Measurements from ENCODE around the gene MARCKSL1. TPM values are rescaled to one million over a fixed set of nuclear protein-coding genes. Genes with fewer than 3 reads are reported as not detected.

Gene MARCKSL1
- total and polyA plus RNA-seq, 2 of the 13 experiments (the other 11 are each of a cell fraction or from before 2014, with no cell fraction given): 81.9 to 155 TPM

DNA sequence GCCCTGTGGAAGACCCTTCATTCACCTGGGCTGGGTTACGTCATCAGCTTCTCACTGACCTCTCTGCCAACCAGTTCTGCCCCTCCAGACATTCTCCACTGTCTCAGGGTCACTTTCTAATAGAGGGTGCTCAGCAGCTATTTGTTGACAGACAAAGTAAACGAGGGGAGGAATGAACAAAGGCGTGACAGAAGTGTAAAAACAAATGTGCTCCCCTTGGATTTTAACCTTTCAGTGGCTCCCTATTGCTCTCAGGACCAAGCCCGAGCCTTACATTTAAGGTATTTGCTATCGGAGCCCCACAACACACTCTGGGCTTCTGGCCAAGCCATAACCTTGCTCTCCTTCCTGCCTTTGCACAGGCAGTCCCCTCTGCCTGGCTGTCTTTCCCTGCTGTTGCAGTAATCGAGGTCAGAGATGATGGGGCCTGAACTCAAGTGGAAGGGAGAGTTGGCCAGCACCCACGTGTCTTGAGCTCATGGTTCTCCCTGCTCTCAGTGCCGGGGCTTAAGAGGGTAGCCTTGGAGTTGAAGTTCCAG is 9.3 kb upstream of the MARCKSL1 start:
- CTCF ChIA-PET (ENCODE audit: low intra/inter-chr PET ratio, low total read pairs): no interaction called here
- peaks cover 82% of the 10 kb centered on the region for H3K4me1 ChIP-seq (ENCODE audit: insufficient read depth, low read length)
- in situ Hi-C loops (cut with HindIII; ENCODE audit: extremely low pct_ligation_motif_present, low pct_unique_long_range_greater_than_20kb) (no loop called here), intact Hi-C loops (cut with micrococcal nuclease; ENCODE audit: unreplicated experiment) (no loop called here)
- no TSS peak for BruUV-seq (replicated peaks)
- peak overlapping the region; percentile 64 for H2AFZ ChIP-seq (ENCODE audit: low read length)
- POLR2A ChIA-PET: interaction anchor here (1.1 to 10.1 kb wide), 11 partner anchors 8 to 95 kb away, joined by 3 to 222 read pairs (median 5); partner anchors contain the start of genes BSDC1, HDAC1, LCK and MARCKSL1
- DNase-seq (ENCODE audit: low spot score) (peak; percentile 75), ATAC-seq (peak; percentile 72), FAIRE-seq (peak; percentile 90)
- H4K20me1 ChIP-seq (ENCODE audit: insufficient read depth, low read length): no peaks in the 10 kb centered on the region
- no peaks in the 10 kb centered on the region for H3K36me3 ChIP-seq (replicated peaks in 1 of 2; ENCODE audit: control insufficient read depth in 1 of 2, insufficient read depth in 2 of 2, low read length in 2 of 2)
- 0% methylated on average over 8 of the region's 8 CpGs for WGBS (ENCODE audit: low lambda C conversion rate)
- no peaks in the 10 kb centered on the region for H3K9me3 ChIP-seq (ENCODE audit: low read length)
- H3K4me2 ChIP-seq (ENCODE audit: low read depth, low read length): peak overlapping the region; percentile 71
- H3K9ac ChIP-seq (ENCODE audit: insufficient read depth, low read depth, low read length): peak overlapping the region; percentile 27; the same call in 1 of the 2 replicates
- H3K4me3 ChIP-seq (replicated peaks in 1 of 3; ENCODE audit: insufficient read depth in 1 of 3, low read depth in 2 of 3, low read length in 3 of 3): peak overlapping the region in 1 of 3 experiments; percentile 50; a peak in 2 of 6 replicates
- H3K79me2 ChIP-seq (ENCODE audit: insufficient read depth, low read length): no peaks in the 10 kb centered on the region
- H3K27ac ChIP-seq (ENCODE audit: extremely low read length, insufficient read depth, low read length): peak overlapping the region; percentile 59
- H3K27me3 ChIP-seq (ENCODE audit: control insufficient read depth in 1 of 2, insufficient read depth in 2 of 2, low read length in 2 of 2): no peaks in the 10 kb centered on the region
- TF ChIP-seq, protein P1, sequence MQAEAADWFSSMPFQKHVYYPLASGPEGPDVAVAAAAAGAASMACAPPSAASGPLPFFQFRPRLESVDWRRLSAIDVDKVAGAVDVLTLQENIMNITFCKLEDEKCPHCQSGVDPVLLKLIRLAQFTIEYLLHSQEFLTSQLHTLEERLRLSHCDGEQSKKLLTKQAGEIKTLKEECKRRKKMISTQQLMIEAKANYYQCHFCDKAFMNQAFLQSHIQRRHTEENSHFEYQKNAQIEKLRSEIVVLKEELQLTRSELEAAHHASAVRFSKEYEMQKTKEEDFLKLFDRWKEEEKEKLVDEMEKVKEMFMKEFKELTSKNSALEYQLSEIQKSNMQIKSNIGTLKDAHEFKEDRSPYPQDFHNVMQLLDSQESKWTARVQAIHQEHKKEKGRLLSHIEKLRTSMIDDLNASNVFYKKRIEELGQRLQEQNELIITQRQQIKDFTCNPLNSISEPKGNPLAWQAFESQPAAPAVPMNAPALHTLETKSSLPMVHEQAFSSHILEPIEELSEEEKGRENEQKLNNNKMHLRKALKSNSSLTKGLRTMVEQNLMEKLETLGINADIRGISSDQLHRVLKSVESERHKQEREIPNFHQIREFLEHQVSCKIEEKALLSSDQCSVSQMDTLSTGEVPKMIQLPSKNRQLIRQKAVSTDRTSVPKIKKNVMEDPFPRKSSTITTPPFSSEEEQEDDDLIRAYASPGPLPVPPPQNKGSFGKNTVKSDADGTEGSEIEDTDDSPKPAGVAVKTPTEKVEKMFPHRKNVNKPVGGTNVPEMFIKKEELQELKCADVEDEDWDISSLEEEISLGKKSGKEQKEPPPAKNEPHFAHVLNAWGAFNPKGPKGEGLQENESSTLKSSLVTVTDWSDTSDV (CRISPR knock-in tag; IDR thresholded peaks at IDR 0.05): no peak
- TF ChIP-seq ZNF501 (CRISPR knock-in tag; IDR thresholded peaks at IDR 0.05) (no peak), FOXO1 (CRISPR knock-in tag; IDR thresholded peaks at IDR 0.05) (peak; percentile 12; the same call in 1 of the 2 replicates), TFAP4 (IDR thresholded peaks at IDR 0.05; ENCODE audit: borderline replicate concordance, low read depth) (peak; percentile 24; the same call in 1 of the 2 replicates), ZNF775 (CRISPR knock-in tag; IDR thresholded peaks at IDR 0.05; ENCODE audit: borderline replicate concordance) (no peak), RFX1 (IDR thresholded peaks at IDR 0.05) (no peak), ZNF761 (CRISPR knock-in tag; conservative IDR thresholded peaks at IDR 0.05) (no peak), KMT2A (CRISPR knock-in tag; IDR thresholded peaks at IDR 0.05) (no peak), FOXK1 (CRISPR knock-in tag; IDR thresholded peaks at IDR 0.05; ENCODE audit: borderline replicate concordance, low read depth) (peak; percentile 37; the same call in 1 of the 2 replicates), TBL1XR1 (IDR thresholded peaks at IDR 0.05; ENCODE audit: borderline replicate concordance, low read length, partially characterized antibody) (no peak), NFE2L2 (IDR thresholded peaks at IDR 0.05; ENCODE audit: low read length) (no peak), EP300 (IDR thresholded peaks at IDR 0.05; ENCODE audit: low read depth in 2 of 2, low read length in 2 of 2) (peak in 1 of 2 experiments; percentile 5; a peak in 1 of 4 replicates), EP300 (CRISPR knock-in tag; IDR thresholded peaks at IDR 0.05; ENCODE audit: borderline replicate concordance) (no peak), ASH2L (IDR thresholded peaks at IDR 0.05; ENCODE audit: insufficient read length, low read depth, low read length) (no peak), CENPT (CRISPR knock-in tag; IDR thresholded peaks at IDR 0.05; ENCODE audit: low read depth) (no peak), SOX5 (CRISPR knock-in tag; IDR thresholded peaks at IDR 0.05; ENCODE audit: borderline replicate concordance) (peak; percentile 62; the same call in 1 of the 2 replicates), CHD4 (IDR thresholded peaks at IDR 0.05; ENCODE audit: borderline replicate concordance, low read length) (no peak), GABPA (IDR thresholded peaks at IDR 0.05; ENCODE audit: low read depth, low read length) (no peak), GABPA (CRISPR knock-in tag; IDR thresholded peaks at IDR 0.05; ENCODE audit: low read depth) (0 out of 2 replicates have a peak, but pooled peaks have one; percentile 9)
- TF ChIP-seq, protein P2, sequence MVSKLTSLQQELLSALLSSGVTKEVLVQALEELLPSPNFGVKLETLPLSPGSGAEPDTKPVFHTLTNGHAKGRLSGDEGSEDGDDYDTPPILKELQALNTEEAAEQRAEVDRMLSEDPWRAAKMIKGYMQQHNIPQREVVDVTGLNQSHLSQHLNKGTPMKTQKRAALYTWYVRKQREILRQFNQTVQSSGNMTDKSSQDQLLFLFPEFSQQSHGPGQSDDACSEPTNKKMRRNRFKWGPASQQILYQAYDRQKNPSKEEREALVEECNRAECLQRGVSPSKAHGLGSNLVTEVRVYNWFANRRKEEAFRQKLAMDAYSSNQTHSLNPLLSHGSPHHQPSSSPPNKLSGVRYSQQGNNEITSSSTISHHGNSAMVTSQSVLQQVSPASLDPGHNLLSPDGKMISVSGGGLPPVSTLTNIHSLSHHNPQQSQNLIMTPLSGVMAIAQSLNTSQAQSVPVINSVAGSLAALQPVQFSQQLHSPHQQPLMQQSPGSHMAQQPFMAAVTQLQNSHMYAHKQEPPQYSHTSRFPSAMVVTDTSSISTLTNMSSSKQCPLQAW (CRISPR knock-in tag; IDR thresholded peaks at IDR 0.05): 0 out of 2 replicates have a peak, but pooled peaks have one; percentile 15
- TF ChIP-seq, protein P3, sequence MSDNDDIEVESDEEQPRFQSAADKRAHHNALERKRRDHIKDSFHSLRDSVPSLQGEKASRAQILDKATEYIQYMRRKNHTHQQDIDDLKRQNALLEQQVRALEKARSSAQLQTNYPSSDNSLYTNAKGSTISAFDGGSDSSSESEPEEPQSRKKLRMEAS (IDR thresholded peaks at IDR 0.05): peak; percentile 67

Measured in HepG2 (cell line).